ENCODE results near the gene ROCK2. TPM values are rescaled to one million over a fixed set of nuclear protein-coding genes. Genes with fewer than 3 reads are reported as not detected.

Gene ROCK2
- total RNA-seq, 1 experiment from 2014 or later: 64.4 TPM

DNA sequence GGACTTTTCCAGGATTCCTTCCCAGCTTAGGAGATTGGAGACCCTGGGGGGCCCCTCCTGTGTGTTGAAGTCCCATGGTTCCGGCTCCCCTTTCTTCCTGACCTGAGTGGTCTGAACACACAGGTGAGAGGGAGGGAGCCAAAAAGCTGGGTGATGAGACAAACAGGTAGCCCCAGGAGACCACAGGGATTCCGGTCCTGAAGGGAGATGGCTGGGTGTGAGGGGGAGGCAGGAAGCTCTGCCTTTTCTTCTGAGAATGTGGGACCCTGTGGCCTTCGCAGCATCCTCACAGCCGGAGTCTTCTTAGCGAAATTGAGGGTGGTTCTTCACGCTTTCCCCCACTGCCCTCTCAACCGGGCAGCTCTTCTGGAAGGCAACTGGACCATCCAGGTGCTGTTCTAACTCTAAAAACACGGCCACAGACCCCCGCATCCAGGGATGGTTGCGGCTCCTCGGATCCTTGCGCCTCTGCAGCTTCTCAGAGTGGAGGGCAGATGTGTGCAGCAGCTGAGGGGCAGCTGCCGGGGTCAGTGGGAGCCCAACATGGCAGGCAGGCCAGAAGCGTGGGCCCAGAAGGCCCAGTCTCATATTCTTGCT, 184.8 kb downstream of the ROCK2 start:
- no peak overlapping the region for H3K4me3 ChIP-seq (ENCODE audit: low read depth, low read length)
- peaks cover 7% of the 10 kb centered on the region for H3K4me1 ChIP-seq
- no peaks in the 10 kb centered on the region for H3K27me3 Mint-ChIP-seq (ENCODE audit: insufficient read depth, unreplicated experiment)
- H3K9me3 Mint-ChIP-seq (ENCODE audit: unreplicated experiment): no peaks in the 10 kb centered on the region
- H3K4me1 Mint-ChIP-seq (ENCODE audit: low read depth, unreplicated experiment): no peaks in the 10 kb centered on the region
- H3K27me3 ChIP-seq (replicated peaks; ENCODE audit: control insufficient read depth, insufficient read depth, low read length): no peaks in the 10 kb centered on the region
- ChIA-PET CTCF (interaction anchor here (1.2 kb wide), 1 partner anchor 28 kb away, joined by 3 read pairs; no protein-coding TSS in a partner anchor), POLR2A (no interaction called here)
- no peak for DNase-seq
- BruUV-seq (replicated peaks): no TSS peak
- intact Hi-C loops (cut with micrococcal nuclease; ENCODE audit: unreplicated experiment): loop anchor here (5.0 to 10.0 kb wide), 2 partner anchors 185 to 1228 kb away; partner anchors contain the start of gene ROCK2
- TF ChIP-seq, protein P1, sequence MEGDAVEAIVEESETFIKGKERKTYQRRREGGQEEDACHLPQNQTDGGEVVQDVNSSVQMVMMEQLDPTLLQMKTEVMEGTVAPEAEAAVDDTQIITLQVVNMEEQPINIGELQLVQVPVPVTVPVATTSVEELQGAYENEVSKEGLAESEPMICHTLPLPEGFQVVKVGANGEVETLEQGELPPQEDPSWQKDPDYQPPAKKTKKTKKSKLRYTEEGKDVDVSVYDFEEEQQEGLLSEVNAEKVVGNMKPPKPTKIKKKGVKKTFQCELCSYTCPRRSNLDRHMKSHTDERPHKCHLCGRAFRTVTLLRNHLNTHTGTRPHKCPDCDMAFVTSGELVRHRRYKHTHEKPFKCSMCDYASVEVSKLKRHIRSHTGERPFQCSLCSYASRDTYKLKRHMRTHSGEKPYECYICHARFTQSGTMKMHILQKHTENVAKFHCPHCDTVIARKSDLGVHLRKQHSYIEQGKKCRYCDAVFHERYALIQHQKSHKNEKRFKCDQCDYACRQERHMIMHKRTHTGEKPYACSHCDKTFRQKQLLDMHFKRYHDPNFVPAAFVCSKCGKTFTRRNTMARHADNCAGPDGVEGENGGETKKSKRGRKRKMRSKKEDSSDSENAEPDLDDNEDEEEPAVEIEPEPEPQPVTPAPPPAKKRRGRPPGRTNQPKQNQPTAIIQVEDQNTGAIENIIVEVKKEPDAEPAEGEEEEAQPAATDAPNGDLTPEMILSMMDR (IDR thresholded peaks at IDR 0.05; ENCODE audit: insufficient read depth in 1 of 2, low read depth in 1 of 2, low read length in 1 of 2, severe bottlenecking in 1 of 2, unreplicated experiment in 1 of 2): no peak
- no peak overlapping the region for H3K4me3 Mint-ChIP-seq (ENCODE audit: unreplicated experiment)
- peaks cover 1% of the 10 kb centered on the region for H3K36me3 Mint-ChIP-seq (ENCODE audit: insufficient read depth, unreplicated experiment)
- H3K27ac Mint-ChIP-seq (ENCODE audit: unreplicated experiment): no peak overlapping the region
- no peaks in the 10 kb centered on the region for H3K9me3 ChIP-seq
- no peaks in the 10 kb centered on the region for H3K36me3 ChIP-seq (ENCODE audit: control insufficient read depth, insufficient read depth, low read length)

DNA sequence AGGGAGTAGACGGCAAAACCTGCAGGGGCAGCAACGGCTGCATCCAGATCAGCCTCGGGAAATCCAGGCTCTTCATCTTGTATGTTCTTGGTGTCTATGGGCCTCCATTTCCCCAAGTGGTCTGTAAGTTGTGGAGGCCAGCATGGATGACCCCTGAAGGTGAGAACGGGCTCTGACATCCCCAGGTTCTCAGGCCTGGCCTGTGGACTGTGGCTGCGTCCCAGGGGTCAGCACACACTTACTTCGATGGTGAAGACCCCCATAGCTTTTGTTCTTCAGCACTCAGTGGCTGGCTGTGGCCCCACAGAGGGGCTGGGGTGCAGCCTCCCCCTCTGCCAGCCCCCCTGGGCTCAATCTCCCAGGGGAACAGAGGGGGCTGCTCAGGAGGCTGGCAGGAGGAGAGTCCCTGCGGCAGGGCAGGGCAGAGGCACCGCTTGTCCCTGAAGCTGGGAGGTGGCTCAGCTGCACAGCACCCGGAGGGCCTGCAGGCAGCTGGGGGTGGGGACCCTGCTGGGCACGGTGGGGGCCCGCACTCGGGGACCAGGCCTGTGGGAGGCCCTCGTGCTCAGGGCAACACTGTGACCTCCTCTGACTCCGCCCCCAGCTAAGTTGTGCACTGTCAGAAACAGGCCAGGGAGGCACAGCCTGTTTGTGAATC, 185.4 kb downstream of the ROCK2 start:
- Histone ChIP-seq H3K27me3 (replicated peaks; ENCODE audit: control insufficient read depth, insufficient read depth, low read length) (no peaks in the 10 kb centered on the region), H3K4me3 (ENCODE audit: low read depth, low read length) (no peak overlapping the region), H3K4me1 (peaks cover 11% of the 10 kb centered on the region), H3K36me3 (ENCODE audit: control insufficient read depth, insufficient read depth, low read length) (no peaks in the 10 kb centered on the region), H3K9me3 (no peaks in the 10 kb centered on the region)
- Mint-ChIP-seq H3K4me3 (ENCODE audit: unreplicated experiment) (no peak overlapping the region), H3K27ac (ENCODE audit: unreplicated experiment) (no peak overlapping the region), H3K27me3 (ENCODE audit: insufficient read depth, unreplicated experiment) (no peaks in the 10 kb centered on the region), H3K9me3 (ENCODE audit: unreplicated experiment) (no peaks in the 10 kb centered on the region), H3K4me1 (ENCODE audit: low read depth, unreplicated experiment) (no peaks in the 10 kb centered on the region), H3K36me3 (ENCODE audit: insufficient read depth, unreplicated experiment) (peaks cover 5% of the 10 kb centered on the region)
- TF ChIP-seq, protein P1 (IDR thresholded peaks at IDR 0.05; ENCODE audit: insufficient read depth in 1 of 2, low read depth in 1 of 2, low read length in 1 of 2, severe bottlenecking in 1 of 2, unreplicated experiment in 1 of 2): no peak
- CTCF ChIA-PET: interaction anchor here (1.2 kb wide), 1 partner anchor 27 kb away, joined by 3 read pairs; no protein-coding TSS in a partner anchor
- POLR2A ChIA-PET: no interaction called here
- intact Hi-C loops (cut with micrococcal nuclease; ENCODE audit: unreplicated experiment): loop anchor here (5.0 to 10.0 kb wide), 2 partner anchors 186 to 1228 kb away; partner anchors contain the start of gene ROCK2
- no TSS peak for BruUV-seq (replicated peaks)
- DNase-seq: no peak

DNA sequence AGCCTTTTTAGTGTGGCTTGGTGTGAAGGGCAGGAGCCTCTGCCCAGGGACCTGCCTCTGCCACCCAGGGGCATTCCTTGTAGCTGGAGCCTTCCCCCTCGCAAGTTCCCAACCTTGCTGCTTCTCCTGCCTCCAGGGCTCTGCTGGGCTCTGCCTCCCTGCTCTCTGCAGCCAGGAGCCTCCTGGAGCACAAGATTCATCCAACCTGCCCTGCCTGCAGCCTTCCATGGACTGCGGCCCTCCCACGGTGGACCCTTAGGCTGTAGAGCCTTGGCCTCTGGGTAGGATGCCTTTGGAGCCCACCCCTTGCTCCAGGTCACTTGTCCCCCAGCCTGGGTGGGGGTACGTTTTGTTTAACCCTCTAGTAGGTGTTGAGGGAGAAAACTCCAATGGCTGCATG, 186.7 kb downstream of the ROCK2 start:
- no peak for DNase-seq
- BruUV-seq (replicated peaks): no TSS peak
- Histone ChIP-seq H3K27me3 (replicated peaks; ENCODE audit: control insufficient read depth, insufficient read depth, low read length) (no peaks in the 10 kb centered on the region), H3K9me3 (no peaks in the 10 kb centered on the region), H3K36me3 (ENCODE audit: control insufficient read depth, insufficient read depth, low read length) (no peaks in the 10 kb centered on the region), H3K4me1 (peaks cover 11% of the 10 kb centered on the region), H3K4me3 (ENCODE audit: low read depth, low read length) (no peak overlapping the region)
- POLR2A ChIA-PET: no interaction called here
- CTCF ChIA-PET: no interaction called here
- Mint-ChIP-seq H3K36me3 (ENCODE audit: insufficient read depth, unreplicated experiment) (peaks cover 5% of the 10 kb centered on the region), H3K4me3 (ENCODE audit: unreplicated experiment) (no peak overlapping the region), H3K27me3 (ENCODE audit: insufficient read depth, unreplicated experiment) (no peaks in the 10 kb centered on the region), H3K27ac (ENCODE audit: unreplicated experiment) (no peak overlapping the region), H3K9me3 (ENCODE audit: unreplicated experiment) (no peaks in the 10 kb centered on the region), H3K4me1 (ENCODE audit: low read depth, unreplicated experiment) (no peaks in the 10 kb centered on the region)
- TF ChIP-seq, protein P1 (IDR thresholded peaks at IDR 0.05; ENCODE audit: insufficient read depth in 1 of 2, low read depth in 1 of 2, low read length in 1 of 2, severe bottlenecking in 1 of 2, unreplicated experiment in 1 of 2): no peak
- intact Hi-C loops (cut with micrococcal nuclease; ENCODE audit: unreplicated experiment): loop anchor here (5.0 to 10.0 kb wide), 2 partner anchors 187 to 1230 kb away; partner anchors contain the start of gene ROCK2
